ENCODE data around the gene GTF2A1.

The GTF2A1 gene

GRCh38 chr14:81127785-81128184 lies 93.0 kb downstream of the GTF2A1 start:
- no peak for FAIRE-seq

- no peak for FAIRE-seq
Observed at GRCh38 chr14:81125536-81125935, 95.2 kb downstream of the GTF2A1 start.

Data from G401.6 (cell line).